H1 (cell line): ENCODE data around the gene HTD2. TPM values are rescaled to one million over a fixed set of nuclear protein-coding genes. Genes with fewer than 3 reads are reported as not detected.
"Not testable (repeated sequence)": the region's sequence is repeated elsewhere in the genome, so short reads cannot be mapped to it uniquely, and the experiment has no call there.

Source experiments
- CTCF ChIA-PET: fragments of 300-600 bp; sonication (Branson Sonifier 250); formaldehyde crosslinking; loops from one replicate; lab custom pipeline; 2021; ENCODE audit not compliant: partially characterized antibody; lab: Charles Lee
- POLR2A ChIA-PET: fragments of 300-600 bp; sonication (Branson Sonifier 250); formaldehyde crosslinking; loops from one replicate; lab custom pipeline; 2021; ENCODE audit warnings: inconsistent platforms; ENCODE audit not compliant: partially characterized antibody; lab: Charles Lee
- DNase-seq, 2 experiments: peaks; one replicate each; pipeline versions ENCODE4 v3.0.0 to v3.0.0-alpha.2; 2010 to 2022; ENCODE audit warnings: low spot score in 2 of 2, low read depth in 1 of 2, mixed read lengths in 1 of 2
- FAIRE-seq: peaks from 2 replicates; lab custom pipeline; 2011; peaks lifted over from hg19 to GRCh38; lab: Jason Lieb, UNC
- H2AFZ ChIP-seq: 2 replicates; pipeline ENCODE4 v1.8.1; 2012; ENCODE audit warnings: low read length, inconsistent platforms
- H2AK5ac ChIP-seq: 2 replicates; pipeline ENCODE4 v1.6.1; 2013; ENCODE audit warnings: low read depth, low read length
- H2BK120ac ChIP-seq: replicated peaks from 2 replicates; pipeline ENCODE3; 2013; ENCODE audit warnings: low read depth, low read length, inconsistent platforms
- H2BK12ac ChIP-seq: 2 replicates; pipeline ENCODE4 v1.6.1; 2013; ENCODE audit warnings: low read depth, low read length
- H2BK15ac ChIP-seq: 2 replicates; pipeline ENCODE4 v1.6.1; 2013; ENCODE audit warnings: low read length
- H2BK20ac ChIP-seq: 2 replicates; pipeline ENCODE4 v1.6.1; 2013; ENCODE audit warnings: low read length
- H2BK5ac ChIP-seq: 2 replicates; pipeline ENCODE4 v1.6.1; 2013; ENCODE audit warnings: low read depth, low read length
- H3K14ac ChIP-seq: 2 replicates; pipeline ENCODE4 v1.6.1; 2013; ENCODE audit warnings: inconsistent platforms; ENCODE audit not compliant: insufficient read length
- H3K18ac ChIP-seq: 2 replicates; pipeline ENCODE4 v1.6.1; 2013; ENCODE audit warnings: low read length; ENCODE audit errors: extremely low read depth
- H3K23ac ChIP-seq: 2 replicates; pipeline ENCODE4 v1.6.1; 2013; ENCODE audit warnings: inconsistent platforms; ENCODE audit not compliant: insufficient read length
- H3K23me2 ChIP-seq: 2 replicates; pipeline ENCODE4 v1.6.1; 2013; ENCODE audit warnings: low read depth, low read length
- H3K27ac ChIP-seq: 2 replicates; pipeline ENCODE4 v1.6.1; 2011; ENCODE audit warnings: low read depth, low read length, inconsistent platforms
- H3K27me3 ChIP-seq, 4 experiments: replicated peaks in 1 of 4; 1 replicate in 1 of 4; 2 replicates in 3 of 4; pipeline versions ENCODE4 v1.6.1 to v1.8.1; 2011 to 2013; ENCODE audit warnings: low read length in 3 of 4, mild to moderate bottlenecking in 3 of 4, inconsistent platforms in 2 of 4, mixed read lengths in 2 of 4, moderate library complexity in 1 of 4; ENCODE audit not compliant: control insufficient read depth in 3 of 4, insufficient read depth in 3 of 4; ENCODE audit errors: extremely low read depth in 1 of 4
- H3K36me3 ChIP-seq, 4 experiments: 2 replicates each; pipeline versions ENCODE4 v1.6.1 to v1.8.1; 2011 to 2013; ENCODE audit warnings: mild to moderate bottlenecking in 4 of 4, low read length in 3 of 4, moderate library complexity in 2 of 4, control low read depth in 1 of 4, inconsistent platforms in 1 of 4; ENCODE audit not compliant: insufficient read depth in 4 of 4, control insufficient read depth in 2 of 4
- H3K4ac ChIP-seq: replicated peaks from 2 replicates; pipeline ENCODE3; 2013; ENCODE audit warnings: low read length, low read depth, mixed read lengths, inconsistent platforms; ENCODE audit not compliant: insufficient read length
- H3K4me1 ChIP-seq, 4 experiments: replicated peaks in 1 of 4; 1 replicate in 1 of 4; 2 replicates in 3 of 4; pipeline versions ENCODE4 v1.6.1 to v1.8.1; 2011 to 2013; ENCODE audit warnings: low read length in 3 of 4, inconsistent platforms in 2 of 4, mixed read lengths in 1 of 4; ENCODE audit not compliant: insufficient read depth in 4 of 4, control insufficient read depth in 3 of 4
- H3K4me2 ChIP-seq, 2 experiments: 2 replicates each; pipeline versions ENCODE4 v1.6.1 to v1.8.1; 2011 to 2013; ENCODE audit warnings: low read depth in 2 of 2, low read length in 2 of 2, control low read depth in 1 of 2, inconsistent platforms in 1 of 2, mild to moderate bottlenecking in 1 of 2; ENCODE audit not compliant: insufficient read depth in 1 of 2
- H3K4me3 ChIP-seq, 4 experiments: fragments of 200-600, 300-600 bp in 1 of 4; sonication (generic), shearing (Covaris generic), sonication (Bioruptor Twin) in 1 of 4; 2 replicates each; pipeline versions ENCODE4 v1.5.1 to v1.8.1; 2011 to 2016; ENCODE audit warnings: low read length in 4 of 4, low read depth in 3 of 4, control low read depth in 2 of 4, inconsistent platforms in 2 of 4, mild to moderate bottlenecking in 2 of 4, mixed read lengths in 1 of 4, moderate library complexity in 1 of 4; ENCODE audit not compliant: insufficient read depth in 2 of 4; ENCODE audit errors: extremely low read depth in 1 of 4
- H3K56ac ChIP-seq: replicated peaks from 2 replicates; pipeline ENCODE3; 2013; ENCODE audit warnings: low read depth, mild to moderate bottlenecking, mixed read lengths, low read length, inconsistent platforms; ENCODE audit not compliant: insufficient read length
- H3K79me1 ChIP-seq: 2 replicates; pipeline ENCODE4 v1.6.1; 2013; ENCODE audit warnings: low read depth, low read length, control low read depth
- H3K79me2 ChIP-seq, 2 experiments: 2 replicates each; pipeline versions ENCODE4 v1.6.1 to v1.8.1; 2012 to 2013; ENCODE audit warnings: low read length in 2 of 2, mild to moderate bottlenecking in 2 of 2, inconsistent platforms in 1 of 2; ENCODE audit not compliant: insufficient read depth in 2 of 2, control insufficient read depth in 1 of 2
- H3K9ac ChIP-seq, 4 experiments: replicated peaks in 1 of 4; 1 replicate in 1 of 4; 2 replicates in 3 of 4; pipeline versions ENCODE4 v1.6.1 to v1.8.1; 2011 to 2013; ENCODE audit warnings: low read depth in 3 of 4, low read length in 3 of 4, control low read depth in 2 of 4, mild to moderate bottlenecking in 2 of 4, moderate library complexity in 2 of 4, inconsistent platforms in 1 of 4; ENCODE audit errors: extremely low read depth in 1 of 4
- H3K9me3 ChIP-seq, 2 experiments: 2 replicates each; pipeline versions ENCODE4 v1.6.1 to v1.8.1; 2012 to 2013; ENCODE audit warnings: mild to moderate bottlenecking in 2 of 2, moderate library complexity in 2 of 2, control low read depth in 1 of 2, inconsistent platforms in 1 of 2, low read depth in 1 of 2, low read length in 1 of 2, mixed read lengths in 1 of 2; ENCODE audit not compliant: insufficient read depth in 2 of 2
- H4K20me1 ChIP-seq, 2 experiments: replicated peaks in 1 of 2; 2 replicates each; pipeline versions ENCODE3 to v1.8.1; 2011 to 2013; ENCODE audit warnings: inconsistent platforms in 2 of 2, low read length in 2 of 2, mild to moderate bottlenecking in 1 of 2; ENCODE audit not compliant: insufficient read depth in 2 of 2, control insufficient read depth in 1 of 2
- H4K5ac ChIP-seq: 2 replicates; pipeline ENCODE4 v1.6.1; 2013; ENCODE audit warnings: low read length, low read depth, mixed read lengths, inconsistent platforms; ENCODE audit not compliant: insufficient read length
- H4K8ac ChIP-seq: 2 replicates; pipeline ENCODE4 v1.8.0; 2013; ENCODE audit warnings: mild to moderate bottlenecking, moderate library complexity, low read length, inconsistent platforms; ENCODE audit not compliant: insufficient read depth; ENCODE audit errors: extremely low read depth
- H4K91ac ChIP-seq: replicated peaks from 2 replicates; pipeline ENCODE3; 2013; ENCODE audit warnings: low read length, mixed read lengths, inconsistent platforms; ENCODE audit not compliant: insufficient read length
- WGBS, 2 experiments: shearing (Covaris generic) in 1 of 2; methylation state at CpG; one replicate each; pipeline versions ENCODE4 v1.1.6 to v1.1.7; 2013 to 2015; ENCODE audit warnings: low lambda C conversion rate in 2 of 2, mixed read lengths in 2 of 2, inconsistent platforms in 1 of 2, low coverage in 1 of 2, missing lambda C conversion rate in 1 of 2; ENCODE audit not compliant: insufficient replicate concordance in 2 of 2, insufficient coverage in 1 of 2, insufficient read length in 1 of 2; ENCODE audit errors: extremely low coverage in 1 of 2, missing lambda C conversion rate in 1 of 2; 5-methylcytosine and 5-hydroxymethylcytosine counted together
- polyA plus RNA-seq, 7 experiments: library from polyadenylated mRNA; depleted of rRNA in 3 of 7; stranded (reverse) in 5 of 7; unstranded in 2 of 7; fragments of >200 nt in 5 of 7; fragments of 200-250 nt in 2 of 7; gene quantifications; 1 replicate in 5 of 7; 2 replicates in 1 of 7; 4 replicates in 1 of 7; pipeline versions ENCODE4 v1.2.1 to v1.2.3, GENCODE V29; 2011 to 2013; ENCODE audit warnings: missing spikeins in 2 of 7, mixed read lengths in 2 of 7
- total RNA-seq: library from RNA; stranded (reverse); fragmentation: NEBNext Ultra II Directional; extraction: Animal tissue kit (Norgen Biotek cat#: 25700); gene quantifications from 2 replicates; pipeline ENCODE4 v1.2.1, GENCODE V29; 2021

HTD2 gene
- total and polyA plus RNA-seq, 2 of the 8 experiments (the other 6 are each of a cell fraction or from before 2014, with no cell fraction given), result 8.8 to 10.8 TPM

DNA sequence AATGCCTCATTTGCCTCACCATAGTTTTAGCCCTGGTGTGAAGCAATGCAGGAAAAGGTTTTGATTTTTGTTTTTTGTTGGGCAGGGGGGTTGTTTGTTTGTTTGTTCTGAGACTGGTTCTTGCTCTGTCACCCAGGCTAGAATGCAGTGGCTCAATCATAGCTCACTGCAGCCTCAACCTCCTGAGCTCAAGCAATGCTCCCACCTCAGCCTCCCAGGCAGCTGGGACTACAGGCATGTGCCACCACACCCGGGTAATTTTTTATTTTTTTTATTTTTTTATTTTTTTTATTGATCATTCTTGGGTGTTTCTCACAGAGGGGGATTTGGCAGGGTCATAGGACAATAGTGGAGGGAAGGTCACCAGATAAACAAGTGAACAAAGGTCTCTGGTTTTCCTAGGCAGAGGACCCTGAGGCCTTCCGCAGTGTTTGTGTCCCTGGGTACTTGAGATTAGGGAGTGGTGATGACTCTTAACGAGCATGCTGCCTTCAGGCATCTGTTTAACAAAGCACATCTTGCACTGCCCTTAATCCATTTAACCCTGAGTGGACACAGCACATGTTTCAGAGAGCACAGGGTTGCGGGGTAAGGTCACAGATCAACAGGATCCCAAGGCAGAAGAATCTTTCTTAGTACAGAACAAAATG lies 17.2 kb upstream of the HTD2 start:
- H3K9me3 ChIP-seq, H3K56ac ChIP-seq, H2BK120ac ChIP-seq, H3K27me3 ChIP-seq, H3K4ac ChIP-seq, H3K23ac ChIP-seq, H3K9ac ChIP-seq, POLR2A ChIA-PET, H3K4me3 ChIP-seq, H2BK5ac ChIP-seq, H2AK5ac ChIP-seq, H2BK20ac ChIP-seq, H3K36me3 ChIP-seq, H3K4me1 ChIP-seq, H4K91ac ChIP-seq, H3K79me1 ChIP-seq, H3K79me2 ChIP-seq, H3K23me2 ChIP-seq, H4K8ac ChIP-seq, H4K20me1 ChIP-seq, H4K5ac ChIP-seq, H3K27ac ChIP-seq, H3K4me2 ChIP-seq, H3K14ac ChIP-seq, H2AFZ ChIP-seq, H3K18ac ChIP-seq, H2BK15ac ChIP-seq, FAIRE-seq, DNase-seq, H2BK12ac ChIP-seq: not testable (repeated sequence)
- CTCF ChIA-PET, result interaction anchor here (0.6 to 1.5 kb wide), 3 partner anchors 11 to 281 kb away, joined by 3 to 5 read pairs (median 3); partner anchors contain the start of gene FLNB
- WGBS, 2 experiments, result 100% methylated on average over 2 of the region's 4 CpGs; no CpG with 5 or more reads in 1 of the 2 experiments

- FAIRE-seq, H3K36me3 ChIP-seq: not testable (repeated sequence)
- WGBS, 2 experiments, result no CpG with 5 or more reads among the region's 33 CpGs
Measured at GRCh38 chr3:58290446-58290845, 15.9 kb upstream of the HTD2 start.

More at GRCh38 chr3:58290446-58290845, 15.9 kb upstream of the HTD2 start:
- POLR2A ChIA-PET, H3K4me2 ChIP-seq, H3K27me3 ChIP-seq, H3K4me1 ChIP-seq, H3K56ac ChIP-seq, H2BK12ac ChIP-seq, H3K18ac ChIP-seq, H3K9me3 ChIP-seq, H4K5ac ChIP-seq, H3K14ac ChIP-seq, H2BK120ac ChIP-seq, H2AFZ ChIP-seq, H3K4ac ChIP-seq, H3K27ac ChIP-seq, H4K91ac ChIP-seq, H2AK5ac ChIP-seq, H3K79me1 ChIP-seq, H3K79me2 ChIP-seq, H3K23me2 ChIP-seq, CTCF ChIA-PET, H4K20me1 ChIP-seq, H3K23ac ChIP-seq, H4K8ac ChIP-seq, H3K9ac ChIP-seq, H2BK20ac ChIP-seq, H3K4me3 ChIP-seq, H2BK15ac ChIP-seq, H2BK5ac ChIP-seq, DNase-seq: not testable (repeated sequence)
